ENCODE measurements around the gene GGA2.
"Not testable (repeated sequence)": the region's sequence is repeated elsewhere in the genome, so short reads cannot be mapped to it uniquely, and the experiment has no call there.

GGA2 gene

GRCh38 chr16:23510164-23510914 lies at the start of gene GGA2:
Gene GGA2, minus strand, starts transcription at chr16:23510494. Its CDS starts 83 bp downstream, at chr16:23510411.
- DNase-seq, result peak; percentile 72

- peak; percentile 10 for DNase-seq
These were observed 47.7 kb upstream of the GGA2 start for GRCh38 chr16:23557779-23558702.

- DNase-seq, result peak; percentile 92
These were observed 46.8 kb upstream of the GGA2 start, which contains the start of the genes EARS2 and UBFD1 for GRCh38 chr16:23556881-23557778. Gene EARS2, minus strand, starts transcription at chr16:23557350. Its CDS starts 7 bp downstream, at chr16:23557343. Gene UBFD1, plus strand, starts transcription at chr16:23557727. Its CDS starts 16 bp downstream, at chr16:23557743.

- DNase-seq, result no peak
These were observed 44.2 kb upstream of the GGA2 start for GRCh38 chr16:23554536-23554935.

GRCh38 chr16:23552161-23552560 lies 41.9 kb upstream of the GGA2 start:
- no peak for DNase-seq

- no peak for DNase-seq
These were observed 39.6 kb upstream of the GGA2 start for GRCh38 chr16:23549938-23550337.

GRCh38 chr16:23544436-23544835 lies 34.1 kb upstream of the GGA2 start:
- no peak for DNase-seq

- not testable (repeated sequence) for DNase-seq
These were observed 30.5 kb upstream of the GGA2 start for GRCh38 chr16:23540817-23541178.

GRCh38 chr16:23539984-23540816 lies 29.9 kb upstream of the GGA2 start:
- DNase-seq, result no peak

- no peak for DNase-seq
These were observed 28.6 kb upstream of the GGA2 start for GRCh38 chr16:23538919-23539278.

GRCh38 chr16:23537390-23537789 lies 27.1 kb upstream of the GGA2 start:
- DNase-seq, result no peak

GRCh38 chr16:23535901-23536300 lies 25.6 kb upstream of the GGA2 start:
- no peak for DNase-seq

GRCh38 chr16:23534868-23535860 lies 24.9 kb upstream of the GGA2 start:
- no peak for DNase-seq

GRCh38 chr16:23532448-23532847 lies 22.2 kb upstream of the GGA2 start:
- no peak for DNase-seq

- DNase-seq, result no peak
These were observed 19.8 kb upstream of the GGA2 start for GRCh38 chr16:23530062-23530461.

- no peak for DNase-seq
These were observed 18.5 kb upstream of the GGA2 start for GRCh38 chr16:23528644-23529310.

GRCh38 chr16:23527961-23528643 lies 17.8 kb upstream of the GGA2 start:
- DNase-seq, result no peak

GRCh38 chr16:23524886-23525285 lies 14.6 kb upstream of the GGA2 start:
- DNase-seq, result no peak

GRCh38 chr16:23523876-23524385 lies 13.6 kb upstream of the GGA2 start:
- no peak for DNase-seq
